ENCODE data around the gene HSD17B3. TPM values are rescaled to one million over a fixed set of nuclear protein-coding genes. Genes with fewer than 3 reads are reported as not detected.

Gene HSD17B3
- total and polyA plus RNA-seq, 2 donors (not counting 3 experiments of a cell fraction or from before 2014, with no cell fraction given), result 0.46 TPM; not detected in 1

GRCh38 chr9:96344458-96345180, 42.6 kb upstream of the HSD17B3 start:
- ChIA-PET POLR2A (interaction anchor here (0.6 kb wide), 1 partner anchor 124 kb away, joined by 3 read pairs; no protein-coding TSS in a partner anchor), CTCF (interaction anchor here (0.6 to 2.9 kb wide), 16 partner anchors 13 to 1171 kb away, joined by 3 to 43 read pairs (median 4); no protein-coding TSS in a partner anchor)
- H3K9ac ChIP-seq (replicated peaks; ENCODE audit: extremely low read depth, insufficient read depth, low read length), result no peak overlapping the region
- peaks cover 0 to 3% of the 10 kb centered on the region in 2 experiments for H3K36me3 ChIP-seq (ENCODE audit: control insufficient read depth in 2 of 2, extremely low read depth in 1 of 2, insufficient read depth in 2 of 2, low read length in 2 of 2)
- DNase-seq (ENCODE audit: low read depth, low spot score) (peak; percentile 83), FAIRE-seq (peak; percentile 85)
- TF ChIP-seq MAX (IDR thresholded peaks at IDR 0.05; ENCODE audit: insufficient read depth, insufficient read length) (peak; percentile 73), MYC (IDR thresholded peaks at IDR 0.05; ENCODE audit: low read depth, low read length) (no peak), POLR2AphosphoS5 (IDR thresholded peaks at IDR 0.05; ENCODE audit: insufficient read depth, low read depth, low read length) (no peak), CTCF (IDR thresholded peaks at IDR 0.05; ENCODE audit: extremely low read depth in 1 of 2, insufficient read depth in 1 of 2, low read depth in 1 of 2, low read length in 2 of 2) (no peak), POLR2A (IDR thresholded peaks at IDR 0.05; ENCODE audit: low read depth, low read length) (no peak), EZH2 (IDR thresholded peaks at IDR 0.05; ENCODE audit: borderline replicate concordance, low read depth, low read length, severe bottlenecking) (no peak), GATA2 (IDR thresholded peaks at IDR 0.05; ENCODE audit: insufficient read depth, insufficient read length, low read depth, low read length) (no peak), FOS (IDR thresholded peaks at IDR 0.05; ENCODE audit: borderline replicate concordance, insufficient read depth, low read length) (peak; percentile 54), JUN (IDR thresholded peaks at IDR 0.05; ENCODE audit: borderline replicate concordance, insufficient read depth, insufficient read length, low read depth) (peak; percentile 32)
- intact Hi-C loops (cut with micrococcal nuclease), result loop anchor here (1.0 to 5.0 kb wide), 3 partner anchors 38 to 223 kb away; partner anchors contain the start of genes SLC35D2 and ZNF367
- no peaks in the 10 kb centered on the region for H3K9me3 ChIP-seq (replicated peaks; ENCODE audit: control insufficient read depth, insufficient read depth, low read length)
- TSS peak; percentile 33 for BruUV-seq (replicated peaks)
- H4K20me1 ChIP-seq (replicated peaks; ENCODE audit: control insufficient read depth, extremely low read depth, insufficient read depth, low read length), result no peaks in the 10 kb centered on the region
- no peak overlapping the region for H3K4me3 ChIP-seq (replicated peaks in 1 of 3; ENCODE audit: insufficient read depth in 1 of 3, low read depth in 1 of 3, low read length in 3 of 3)
- no peaks in the 10 kb centered on the region for H3K27me3 ChIP-seq (ENCODE audit: control insufficient read depth in 2 of 2, insufficient read depth in 2 of 2, low read length in 2 of 2)
- no peaks in the 10 kb centered on the region for H3K9me1 ChIP-seq (replicated peaks; ENCODE audit: control insufficient read depth, extremely low read depth, insufficient read depth, low read length)
- dilution Hi-C loops (cut with MboI; ENCODE audit: extremely low pct_ligation_motif_present, low sequenced_read_pairs), result no loop called here
- peaks cover 18% of the 10 kb centered on the region for H3K4me1 ChIP-seq (ENCODE audit: control insufficient read depth, extremely low read depth, insufficient read depth, low read length)
- peak overlapping the region; percentile 25 for H2AFZ ChIP-seq (ENCODE audit: low read depth, low read length)
- H3K4me2 ChIP-seq (ENCODE audit: insufficient read depth, low read length), result peak overlapping the region; percentile 33
- peak overlapping the region; percentile 51 for H3K27ac ChIP-seq (ENCODE audit: insufficient read depth, low read depth, low read length)
- H3K79me2 ChIP-seq (ENCODE audit: control insufficient read depth, insufficient read depth, low read length), result no peaks in the 10 kb centered on the region

Measured in endothelial cell of umbilical vein (primary cell).